HUES6 (cell line): ENCODE results near the gene TRAPPC14.

Experiments
- H3K27ac ChIP-seq: 2 replicates; pipeline ENCODE4 v1.7.0; 2013; ENCODE audit warnings: low read depth, mild to moderate bottlenecking, low read length, inconsistent platforms
- H3K27me3 ChIP-seq: 2 replicates; pipeline ENCODE4 v1.6.1; 2013; ENCODE audit warnings: low read length; ENCODE audit not compliant: control insufficient read depth, insufficient read depth
- H3K36me3 ChIP-seq: 2 replicates; pipeline ENCODE4 v1.6.1; 2013; ENCODE audit warnings: low read length; ENCODE audit not compliant: control insufficient read depth, insufficient read depth
- H3K4me1 ChIP-seq: 2 replicates; pipeline ENCODE4 v1.6.1; 2013; ENCODE audit warnings: low read length; ENCODE audit not compliant: control insufficient read depth, insufficient read depth
- H3K4me3 ChIP-seq: 2 replicates; pipeline ENCODE4 v1.5.1; 2013; ENCODE audit warnings: low read depth, low read length
- H3K9ac ChIP-seq: one replicate; pipeline ENCODE4 v1.6.1; 2013; ENCODE audit warnings: mild to moderate bottlenecking, low read length
- H3K9me3 ChIP-seq: 2 replicates; pipeline ENCODE4 v1.6.1; 2013; ENCODE audit warnings: low read depth, low read length; ENCODE audit not compliant: control insufficient read depth, insufficient read depth

The TRAPPC14 gene

DNA sequence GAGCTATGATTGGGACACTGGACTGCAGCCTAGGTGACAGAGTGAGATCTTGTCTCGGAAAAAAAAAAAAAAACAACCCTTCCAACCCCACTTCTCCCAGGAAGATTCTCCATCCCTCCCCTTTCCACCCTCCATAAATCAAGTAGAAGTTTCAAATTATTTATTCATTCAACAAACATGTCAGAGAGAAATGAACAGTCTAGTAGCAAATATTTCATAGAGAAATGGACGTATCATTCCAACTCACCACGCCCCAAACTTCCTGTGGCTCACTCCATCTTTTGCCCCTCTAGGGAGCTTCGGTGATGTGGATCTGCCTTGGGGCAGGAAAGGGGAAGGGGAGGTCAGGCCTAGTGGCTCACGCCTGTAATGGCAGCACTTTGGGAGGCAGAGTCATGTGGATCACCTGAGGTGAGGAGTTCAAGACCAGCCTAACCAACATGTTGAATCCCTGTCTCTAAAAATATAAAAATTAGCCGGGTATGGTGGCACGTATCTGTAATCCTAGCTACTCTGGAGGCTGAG is 638 bp upstream of the TRAPPC14 start:
- Histone ChIP-seq H3K9ac (peak overlapping the region; percentile 53), H3K4me3 (peak overlapping the region; percentile 88), H3K9me3 (no peaks in the 10 kb centered on the region), H3K4me1 (peaks cover 37% of the 10 kb centered on the region), H3K36me3 (peaks cover 29% of the 10 kb centered on the region), H3K27ac (0 out of 2 replicates have a peak overlapping the region, but pooled peaks have one; percentile 88), H3K27me3 (no peaks in the 10 kb centered on the region)

DNA sequence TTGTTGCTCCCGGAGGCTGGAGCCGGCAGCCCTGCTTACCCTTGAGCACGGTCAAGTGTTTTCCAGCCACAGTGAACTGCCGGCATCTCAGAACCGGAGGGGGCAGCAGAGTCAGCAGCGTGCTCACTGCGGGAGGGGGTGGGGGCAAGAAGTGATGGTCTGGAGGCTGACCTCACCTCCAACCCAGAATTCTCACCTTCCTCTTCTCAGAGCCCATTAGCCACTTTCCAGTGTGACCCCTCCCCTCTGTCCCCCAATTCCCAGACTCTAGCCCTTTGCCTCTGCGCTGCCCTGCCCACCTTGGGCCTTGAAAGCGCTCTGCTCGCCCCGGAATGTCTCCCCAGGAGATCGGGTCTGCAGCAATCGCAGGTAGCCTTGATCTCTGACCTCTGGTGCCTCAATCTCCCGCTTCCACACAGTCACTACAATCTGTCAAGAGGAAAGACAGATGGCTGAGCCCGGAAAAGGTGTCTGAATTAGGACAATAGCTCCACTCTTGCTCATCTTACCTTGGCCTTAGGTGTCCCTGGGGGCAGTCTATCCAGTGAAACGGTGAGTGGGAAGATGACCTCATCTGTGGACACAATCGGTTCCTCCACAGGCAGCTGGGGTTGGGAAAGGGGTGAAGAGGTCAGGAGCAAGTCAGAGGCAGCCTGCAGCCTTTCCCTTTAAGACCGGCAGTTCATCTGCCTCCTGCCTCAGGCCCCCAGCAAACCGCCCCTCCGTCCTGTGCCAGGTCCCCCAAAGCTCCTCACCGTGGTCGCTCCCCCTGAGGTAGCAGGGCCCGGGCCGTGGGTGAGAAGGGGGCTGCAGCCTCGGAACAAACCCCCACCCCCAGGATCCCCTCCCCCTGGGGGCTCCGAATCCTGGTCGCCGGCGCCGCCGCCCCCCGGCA is 942 bp downstream of the TRAPPC14 start:
- H3K27ac ChIP-seq, result peak overlapping the region; percentile 88; the same call in 1 of the 2 replicates
- H3K4me3 ChIP-seq, result peak overlapping the region; percentile 88
- peaks cover 36% of the 10 kb centered on the region for H3K4me1 ChIP-seq
- no peaks in the 10 kb centered on the region for H3K27me3 ChIP-seq
- H3K9ac ChIP-seq, result peak overlapping the region; percentile 79
- H3K9me3 ChIP-seq, result no peaks in the 10 kb centered on the region
- H3K36me3 ChIP-seq, result peaks cover 44% of the 10 kb centered on the region

DNA sequence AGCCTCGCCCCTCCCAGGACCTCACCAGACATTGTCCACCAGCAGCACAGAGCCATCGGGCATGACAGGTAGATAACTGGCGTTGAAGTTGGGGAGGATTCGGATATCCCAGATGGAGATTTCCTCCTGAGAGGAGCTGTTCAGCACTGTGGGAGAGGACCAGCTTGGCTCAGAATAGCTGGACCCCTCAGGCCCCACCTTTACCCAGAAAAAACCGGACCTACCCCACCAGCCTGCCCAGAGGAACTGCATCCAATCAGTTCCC is 1.5 kb downstream of the TRAPPC14 start:
- Histone ChIP-seq H3K4me1 (peaks cover 38% of the 10 kb centered on the region), H3K4me3 (peak overlapping the region; percentile 88), H3K27ac (peak overlapping the region; percentile 35; the same call in 1 of the 2 replicates), H3K9ac (peak overlapping the region; percentile 35), H3K9me3 (no peaks in the 10 kb centered on the region), H3K27me3 (no peaks in the 10 kb centered on the region), H3K36me3 (peaks cover 47% of the 10 kb centered on the region)

DNA sequence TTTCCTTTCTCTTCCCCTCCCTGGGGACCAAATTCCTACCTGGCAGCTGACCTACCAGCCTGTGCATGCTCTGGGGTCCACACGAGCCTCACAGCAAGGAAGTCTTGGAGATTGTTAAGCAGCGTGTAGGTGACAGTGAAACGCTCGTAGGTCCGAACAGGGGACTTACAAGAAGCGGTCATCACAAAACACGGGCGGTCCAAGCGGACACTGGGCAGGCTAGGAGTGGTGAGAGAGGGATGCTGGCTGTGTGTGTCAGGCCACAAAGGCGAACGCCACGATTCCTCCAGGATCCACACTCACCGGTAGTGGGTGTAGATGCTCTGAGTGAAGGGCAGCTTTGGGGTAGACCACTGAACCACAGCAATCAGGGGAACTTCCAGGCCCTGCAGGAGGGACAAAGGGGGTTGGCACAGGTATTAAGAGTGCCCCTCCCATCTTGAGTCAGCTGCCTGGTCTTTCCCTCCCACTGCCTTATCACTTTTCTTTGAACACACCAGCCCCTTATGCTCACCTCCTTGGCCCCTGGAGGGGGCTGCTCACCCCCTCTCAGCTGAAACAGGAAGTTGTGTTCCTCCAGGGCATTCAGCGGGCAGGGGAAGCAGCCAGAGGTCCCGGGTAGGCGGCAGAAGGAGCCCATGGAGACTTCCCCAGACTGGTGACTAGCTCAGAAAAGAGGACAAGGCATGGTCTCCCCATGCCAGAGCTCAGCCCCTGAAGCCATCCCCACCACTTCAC is 2.0 kb downstream of the TRAPPC14 start:
- Histone ChIP-seq H3K27ac (peak overlapping the region; percentile 35; the same call in 1 of the 2 replicates), H3K4me3 (peak overlapping the region; percentile 88; the same call in 1 of the 2 replicates), H3K4me1 (peaks cover 38% of the 10 kb centered on the region), H3K36me3 (peaks cover 52% of the 10 kb centered on the region), H3K9ac (peak overlapping the region; percentile 35), H3K9me3 (no peaks in the 10 kb centered on the region), H3K27me3 (no peaks in the 10 kb centered on the region)

DNA sequence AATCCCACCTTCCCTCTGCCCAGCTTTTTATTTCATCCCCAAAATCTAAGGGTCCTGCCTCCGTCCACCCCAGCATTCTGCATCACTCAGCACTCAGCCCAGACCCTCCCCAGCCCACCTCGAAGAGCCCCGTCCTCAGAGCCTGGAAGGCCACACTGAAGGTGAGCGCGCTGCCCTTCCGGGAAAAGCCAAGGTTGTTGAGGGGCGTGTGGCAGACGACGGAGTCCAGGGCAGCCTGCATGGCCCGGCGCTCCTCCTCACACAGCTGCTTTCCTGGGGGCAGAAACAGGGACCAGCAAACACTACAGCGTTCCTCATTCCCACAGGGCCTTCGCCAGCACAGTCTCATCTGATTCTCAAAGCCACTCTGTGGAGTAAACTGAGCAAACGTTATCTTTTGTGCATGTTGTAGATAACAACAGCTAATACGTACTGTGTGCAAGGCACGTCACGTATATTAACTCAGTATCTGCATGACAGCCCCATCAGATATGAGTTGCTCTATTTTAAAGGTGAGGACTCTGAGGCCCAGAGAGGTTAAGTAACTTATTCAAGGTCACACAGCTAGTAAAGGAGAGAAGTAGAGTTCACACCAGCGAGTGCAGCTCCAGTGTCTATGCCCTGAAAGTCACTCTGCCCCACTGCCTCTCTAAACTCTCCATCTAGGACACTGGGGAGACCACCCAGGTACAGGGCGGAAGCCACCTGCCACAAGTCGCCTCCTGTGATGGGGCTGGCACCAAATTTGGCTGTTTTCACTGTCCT is 2.8 kb downstream of the TRAPPC14 start:
- Histone ChIP-seq H3K36me3 (peaks cover 52% of the 10 kb centered on the region), H3K27ac (no peak overlapping the region), H3K4me3 (no peak overlapping the region), H3K9me3 (no peaks in the 10 kb centered on the region), H3K9ac (no peak overlapping the region), H3K27me3 (no peaks in the 10 kb centered on the region), H3K4me1 (peaks cover 38% of the 10 kb centered on the region)

DNA sequence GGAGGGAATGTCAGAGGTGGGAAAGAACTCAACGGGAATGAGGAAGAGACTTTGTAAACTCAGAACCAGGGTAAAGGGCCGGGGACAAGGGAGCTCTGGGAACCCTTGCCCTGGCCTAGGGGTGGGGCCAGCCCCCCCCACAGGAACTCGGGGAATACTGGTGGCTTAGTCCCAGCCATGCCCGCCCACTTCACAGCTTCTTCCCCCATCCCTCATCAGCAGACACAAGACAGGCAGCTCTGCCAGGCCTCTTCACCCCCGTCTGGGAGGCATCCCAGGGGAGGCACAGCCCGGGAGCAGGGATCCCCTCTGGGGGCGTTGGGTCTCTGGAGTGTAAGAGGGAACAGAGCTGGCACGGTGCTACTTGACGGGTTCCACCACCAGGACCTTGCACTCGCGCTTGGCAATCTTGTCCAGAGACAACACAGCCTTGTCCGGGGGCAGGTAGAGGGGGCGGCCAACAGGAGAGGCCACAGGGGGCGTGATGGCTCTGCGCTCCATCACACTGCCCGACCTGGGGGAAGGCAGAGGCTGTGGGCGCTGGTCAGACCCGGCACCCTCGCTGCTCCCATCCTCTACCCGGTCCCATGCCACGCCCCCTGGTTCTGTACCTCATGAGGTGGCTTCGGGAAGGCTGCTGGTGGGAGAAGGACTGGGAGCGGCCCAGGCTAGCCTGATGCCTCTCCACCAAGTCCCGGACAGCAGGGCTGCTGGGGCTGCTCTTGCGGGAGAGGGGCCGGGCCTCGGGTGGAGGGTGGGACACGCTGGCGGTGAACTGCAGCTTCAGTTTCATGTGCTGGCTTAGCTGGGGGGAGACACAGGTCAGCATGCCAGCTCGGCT is 3.7 kb downstream of the TRAPPC14 start:
- H3K9ac ChIP-seq, result no peak overlapping the region
- H3K9me3 ChIP-seq, result no peaks in the 10 kb centered on the region
- no peak overlapping the region for H3K4me3 ChIP-seq
- peaks cover 52% of the 10 kb centered on the region for H3K36me3 ChIP-seq
- no peaks in the 10 kb centered on the region for H3K27me3 ChIP-seq
- H3K4me1 ChIP-seq, result peaks cover 42% of the 10 kb centered on the region
- H3K27ac ChIP-seq, result no peak overlapping the region

DNA sequence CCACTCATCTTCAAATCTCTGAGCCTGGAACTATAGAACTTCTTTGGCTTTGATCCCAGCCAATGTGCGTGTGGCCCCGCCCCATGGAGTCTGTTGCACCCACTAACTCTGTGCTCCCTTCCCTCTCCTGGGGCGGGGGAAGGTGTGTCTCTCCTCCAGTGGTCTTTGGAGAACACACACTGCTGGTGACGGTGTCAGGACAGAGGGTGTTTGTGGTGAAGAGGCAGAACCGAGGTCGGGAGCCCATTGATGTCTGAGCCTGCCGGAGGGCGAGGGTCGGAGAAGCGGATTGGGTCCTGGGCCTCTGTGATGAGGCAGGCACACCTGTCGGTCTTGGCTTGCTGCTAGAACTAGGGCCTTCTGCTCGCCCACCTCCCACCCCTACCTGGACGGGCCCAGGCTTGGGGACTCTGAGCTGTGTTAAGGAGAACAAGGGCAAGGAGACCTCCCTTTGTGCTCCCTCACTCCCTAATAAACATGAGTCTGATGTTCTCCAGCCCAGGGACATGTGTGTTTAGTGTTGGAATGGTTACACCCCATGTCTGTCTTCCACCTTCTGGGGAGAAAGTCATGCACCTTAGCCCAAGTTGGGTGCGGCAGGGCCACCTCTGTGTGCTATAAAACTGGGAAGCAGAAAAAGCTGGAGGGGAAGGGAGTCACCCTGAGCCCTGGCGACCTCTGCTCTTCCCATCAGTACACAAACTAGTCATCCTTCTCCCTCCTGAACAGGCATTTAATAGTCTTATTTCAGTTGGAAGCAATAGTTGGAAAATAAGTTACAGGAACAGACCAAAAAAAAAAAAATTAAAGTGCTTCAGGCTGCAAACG is 4.6 kb downstream of the TRAPPC14 start:
- Histone ChIP-seq H3K9ac (peak overlapping the region; percentile 34), H3K9me3 (no peaks in the 10 kb centered on the region), H3K4me1 (peaks cover 40% of the 10 kb centered on the region), H3K36me3 (peaks cover 52% of the 10 kb centered on the region), H3K27ac (no peak overlapping the region), H3K27me3 (no peaks in the 10 kb centered on the region), H3K4me3 (no peak overlapping the region)

DNA sequence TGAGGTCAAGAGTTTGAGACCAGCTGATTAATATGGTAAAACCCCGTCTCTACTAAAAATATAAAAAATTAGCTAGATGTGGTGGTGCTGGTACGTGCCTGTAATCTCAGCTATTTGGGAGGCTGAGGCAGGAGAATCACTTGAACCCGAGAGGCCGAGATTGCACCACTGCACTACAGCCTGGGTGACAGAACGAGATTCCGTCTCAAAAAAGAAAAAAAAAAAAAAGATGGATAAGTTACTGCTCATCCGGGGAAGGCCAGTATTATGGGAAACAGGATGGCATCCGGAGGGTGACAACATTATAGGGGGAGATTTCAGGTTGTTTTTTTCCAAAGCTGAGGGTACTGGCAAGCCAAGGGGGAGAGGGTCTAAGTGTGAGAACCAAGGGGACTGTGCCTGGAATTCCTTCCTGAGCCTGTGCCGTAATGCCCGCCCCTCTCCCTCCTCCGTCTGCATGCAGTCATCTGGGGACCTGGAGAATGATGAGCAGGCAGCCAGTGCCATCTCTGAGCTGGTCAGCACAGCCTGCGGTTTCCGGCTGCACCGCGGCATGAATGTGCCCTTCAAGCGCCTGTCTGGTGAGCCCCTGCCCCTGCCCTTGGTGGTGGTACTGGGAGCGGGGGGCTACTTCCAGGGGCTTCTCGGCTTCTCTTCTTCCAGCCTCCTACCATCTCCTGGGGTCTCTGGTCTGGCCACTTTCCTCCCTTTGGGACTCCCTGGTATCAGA is 5.4 kb downstream of the TRAPPC14 start:
- Histone ChIP-seq H3K4me3 (no peak overlapping the region), H3K36me3 (peaks cover 52% of the 10 kb centered on the region), H3K4me1 (peaks cover 42% of the 10 kb centered on the region), H3K27me3 (no peaks in the 10 kb centered on the region), H3K9me3 (no peaks in the 10 kb centered on the region), H3K27ac (no peak overlapping the region), H3K9ac (no peak overlapping the region)

DNA sequence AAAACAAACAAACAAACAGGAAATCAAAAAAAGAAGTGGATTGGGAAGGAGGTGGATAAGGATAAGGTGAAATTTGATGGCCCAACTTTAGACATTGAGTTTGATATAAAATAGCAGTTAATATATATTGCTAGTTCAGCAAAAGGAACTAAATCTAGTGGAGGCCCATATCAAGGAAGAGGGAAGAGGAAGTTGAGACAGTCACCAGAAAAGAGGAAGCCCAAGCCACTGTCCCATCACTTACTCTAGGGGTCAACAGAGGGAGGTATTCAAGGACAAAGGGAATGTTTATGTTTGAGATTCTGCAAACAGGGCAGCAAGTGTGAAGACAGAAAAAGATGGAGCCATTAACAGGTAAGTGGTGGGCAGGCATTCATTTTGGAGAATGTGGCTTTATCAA is 6.1 kb downstream of the TRAPPC14 start:
- Histone ChIP-seq H3K9me3 (no peaks in the 10 kb centered on the region), H3K4me3 (no peak overlapping the region), H3K36me3 (peaks cover 52% of the 10 kb centered on the region), H3K4me1 (peaks cover 38% of the 10 kb centered on the region), H3K27ac (no peak overlapping the region), H3K9ac (no peak overlapping the region), H3K27me3 (no peaks in the 10 kb centered on the region)
